HG02870 (cell line): ENCODE measurements around the gene CHST15.
"Not testable (repeated sequence)": the region's sequence is repeated elsewhere in the genome, so short reads cannot be mapped to it uniquely, and the experiment has no call there.

Source experiments
- ATAC-seq: cut with Tn5 transposase; IDR thresholded peaks from one replicate; pipeline ENCODE4 v1.9.1; 2021; ENCODE audit warnings: mild to moderate bottlenecking, moderate library complexity; ENCODE audit not compliant: unreplicated experiment

The CHST15 gene

GRCh38 chr10:124099604-124100003, 6.2 kb upstream of the CHST15 start:
- peak; percentile 48 for ATAC-seq

- ATAC-seq, result no peak
Observed at GRCh38 chr10:124098575-124098974, 5.2 kb upstream of the CHST15 start.

GRCh38 chr10:124097883-124098282, 4.5 kb upstream of the CHST15 start:
- no peak for ATAC-seq

- ATAC-seq, result no peak
Observed at GRCh38 chr10:124096494-124096893, 3.1 kb upstream of the CHST15 start.

GRCh38 chr10:124095801-124096200, 2.4 kb upstream of the CHST15 start:
- not testable (repeated sequence) for ATAC-seq

GRCh38 chr10:124095096-124095495, 1.7 kb upstream of the CHST15 start:
- ATAC-seq, result no peak

- ATAC-seq, result no peak
Observed at GRCh38 chr10:124094419-124094785, 1.0 kb upstream of the CHST15 start.

- ATAC-seq, result not testable (repeated sequence)
Observed at GRCh38 chr10:124093774-124094418, 498 bp upstream of the CHST15 start.

- no peak for ATAC-seq
Observed at GRCh38 chr10:124092250-124092859, 1.0 kb downstream of the CHST15 start.

- ATAC-seq, result no peak
Observed at GRCh38 chr10:124091646-124092249, 1.6 kb downstream of the CHST15 start.

GRCh38 chr10:124090601-124091209, 2.7 kb downstream of the CHST15 start:
- no peak for ATAC-seq

- no peak for ATAC-seq
Observed at GRCh38 chr10:124089859-124090258, 3.5 kb downstream of the CHST15 start.

- no peak for ATAC-seq
Observed at GRCh38 chr10:124088915-124089314, 4.5 kb downstream of the CHST15 start.

- no peak for ATAC-seq
Observed at GRCh38 chr10:124087672-124088634, 5.4 kb downstream of the CHST15 start.

GRCh38 chr10:124086787-124087671, 6.4 kb downstream of the CHST15 start:
- no peak for ATAC-seq

GRCh38 chr10:124086097-124086710, 7.2 kb downstream of the CHST15 start:
- ATAC-seq, result no peak

- no peak for ATAC-seq
Observed at GRCh38 chr10:124085680-124086079, 7.7 kb downstream of the CHST15 start.

- ATAC-seq, result no peak
Observed at GRCh38 chr10:124084708-124085107, 8.7 kb downstream of the CHST15 start.

GRCh38 chr10:124083740-124084397, 9.5 kb downstream of the CHST15 start:
- no peak for ATAC-seq
